BJ (cell line): ENCODE results near the gene TST. TPM values are rescaled to one million over a fixed set of nuclear protein-coding genes. Genes with fewer than 3 reads are reported as not detected.
"Not testable (repeated sequence)": the region's sequence is repeated elsewhere in the genome, so short reads cannot be mapped to it uniquely, and the experiment has no call there.

Source experiments
- CTCF ChIA-PET: fragments of 350-600 bp; formaldehyde crosslinking; extraction: SDS; loops from one replicate; lab custom pipeline; 2021; ENCODE audit warnings: antibody characterized with exemption, inconsistent platforms; lab: Yijun Ruan, JAX
- POLR2A ChIA-PET: fragments of 300-600 bp; sonication (Branson Sonifier 250); formaldehyde crosslinking; extraction: SDS; loops from one replicate; lab custom pipeline; 2021; ENCODE audit warnings: antibody characterized with exemption; lab: Charles Lee
- DNase-seq: peaks from one replicate; pipeline ENCODE4 v3.0.0-alpha.2; 2011; ENCODE audit warnings: low read depth
- H3K27me3 ChIP-seq: 2 replicates; pipeline ENCODE4 v1.6.0; 2011; ENCODE audit warnings: low read length; ENCODE audit not compliant: control insufficient read depth, insufficient read depth
- H3K36me3 ChIP-seq: 2 replicates; pipeline ENCODE4 v1.5.1; 2011; ENCODE audit warnings: low read length; ENCODE audit not compliant: control insufficient read depth, insufficient read depth
- H3K4me3 ChIP-seq: 2 replicates; pipeline ENCODE4 v1.5.1; 2011; ENCODE audit warnings: low read depth, mild to moderate bottlenecking, control low read depth, low read length
- CTCF ChIP-seq: IDR thresholded peaks from 2 replicates; pipeline ENCODE4 v1.5.1; 2011; ENCODE audit warnings: low read depth, mild to moderate bottlenecking, control low read depth, inconsistent platforms, low read length, moderate library complexity; ENCODE audit not compliant: insufficient read depth
- polyA plus RNA-seq: library from polyadenylated mRNA; depleted of rRNA; stranded (reverse); fragments of >200 nt; gene quantifications from 2 replicates; pipeline ENCODE4 v1.2.3, GENCODE V29; 2011

The TST gene
- polyA plus RNA-seq, 1 experiment, result 45.7 TPM

GRCh38 chr22:36997746-36998145 lies 21.5 kb downstream of the TST start:
- no peak for TF ChIP-seq CTCF
- Histone ChIP-seq H3K4me3 (no peak overlapping the region), H3K36me3 (no peaks in the 10 kb centered on the region), H3K27me3 (peaks cover 13% of the 10 kb centered on the region)
- CTCF ChIA-PET, result interaction anchor here (2.2 kb wide), 1 partner anchor 14 kb away, joined by 9 read pairs; no protein-coding TSS in a partner anchor
- POLR2A ChIA-PET, result no interaction called here
- no peak for DNase-seq

- no peak overlapping the region for H3K4me3 ChIP-seq
- ChIA-PET CTCF (interaction anchor here (3.5 kb wide), 1 partner anchor 13 kb away, joined by 11 read pairs; no protein-coding TSS in a partner anchor), POLR2A (no interaction called here)
- peaks cover 7% of the 10 kb centered on the region; the same call in 1 of the 2 replicates for H3K27me3 ChIP-seq
- no peaks in the 10 kb centered on the region for H3K36me3 ChIP-seq
- no peak for TF ChIP-seq CTCF
- DNase-seq, result no peak
These were observed 28.0 kb downstream of the TST start for GRCh38 chr22:36991206-36991605.

GRCh38 chr22:36990457-36990856 lies 28.8 kb downstream of the TST start:
- Histone ChIP-seq H3K4me3 (no peak overlapping the region), H3K36me3 (no peaks in the 10 kb centered on the region), H3K27me3 (peaks cover 7% of the 10 kb centered on the region; the same call in 1 of the 2 replicates)
- no peak for DNase-seq
- POLR2A ChIA-PET, result no interaction called here
- no peak for TF ChIP-seq CTCF
- CTCF ChIA-PET, result interaction anchor here (3.5 kb wide), 1 partner anchor 13 kb away, joined by 11 read pairs; no protein-coding TSS in a partner anchor

- CTCF ChIA-PET, result interaction anchor here (1.2 to 3.5 kb wide), 2 partner anchors 11 to 17 kb away, joined by 4 to 11 read pairs; no protein-coding TSS in a partner anchor
- POLR2A ChIA-PET, H3K36me3 ChIP-seq, DNase-seq, H3K4me3 ChIP-seq, H3K27me3 ChIP-seq: not testable (repeated sequence)
These were observed 30.2 kb downstream of the TST start for GRCh38 chr22:36989012-36989411.

- Histone ChIP-seq H3K36me3 (no peaks in the 10 kb centered on the region), H3K4me3 (no peak overlapping the region), H3K27me3 (peaks cover 4% of the 10 kb centered on the region; the same call in 1 of the 2 replicates)
- DNase-seq, result no peak
- no peak for TF ChIP-seq CTCF
- CTCF ChIA-PET, result interaction anchor here (1.2 to 3.5 kb wide), 3 partner anchors 10 to 135 kb away, joined by 3 to 11 read pairs (median 4); no protein-coding TSS in a partner anchor
- POLR2A ChIA-PET, result no interaction called here
These were observed 31.0 kb downstream of the TST start for GRCh38 chr22:36988075-36988832.
